T-helper 2 cell (primary cell): Measurements from ENCODE around the gene DLG2.
"Not testable (repeated sequence)": the region's sequence is repeated elsewhere in the genome, so short reads cannot be mapped to it uniquely, and the experiment has no call there.

Experiments
- DNase-seq, 5 experiments: peaks; one replicate each; pipeline versions ENCODE4 v3.0.0 to v3.0.0-alpha.2; 2012 to 2022

DLG2 gene

GRCh38 chr11:85438328-85438727 lies 188.8 kb downstream of the DLG2 start:
- DNase-seq, result no peak

GRCh38 chr11:85431319-85431718 lies 195.8 kb downstream of the DLG2 start:
- no peak for DNase-seq

- no peak for DNase-seq
Observed at GRCh38 chr11:85423794-85424193, 203.3 kb downstream of the DLG2 start.

- no peak for DNase-seq
Observed at GRCh38 chr11:85423316-85423715, 203.8 kb downstream of the DLG2 start.

- DNase-seq, result no peak
Observed at GRCh38 chr11:85414175-85414574, 213.0 kb downstream of the DLG2 start.

GRCh38 chr11:85407648-85408047 lies 219.5 kb downstream of the DLG2 start:
- no peak for DNase-seq

- no peak for DNase-seq
Observed at GRCh38 chr11:85406841-85407240, 220.3 kb downstream of the DLG2 start.

GRCh38 chr11:85406316-85406715 lies 220.8 kb downstream of the DLG2 start:
- no peak for DNase-seq

GRCh38 chr11:85395515-85396055 lies 231.6 kb downstream of the DLG2 start:
- DNase-seq, result not testable (repeated sequence)

- no peak for DNase-seq
Observed at GRCh38 chr11:85394283-85394682, 232.9 kb downstream of the DLG2 start.

- DNase-seq, result no peak
Observed at GRCh38 chr11:85391141-85391540, 236.0 kb downstream of the DLG2 start.

GRCh38 chr11:85385547-85385946 lies 241.6 kb downstream of the DLG2 start:
- no peak for DNase-seq

- no peak for DNase-seq
Observed at GRCh38 chr11:85385111-85385510, 242.0 kb downstream of the DLG2 start.

GRCh38 chr11:85379066-85379465 lies 248.1 kb downstream of the DLG2 start:
- no peak for DNase-seq

GRCh38 chr11:85377901-85378300 lies 249.2 kb downstream of the DLG2 start:
- no peak for DNase-seq

GRCh38 chr11:85359859-85360258 lies 267.3 kb downstream of the DLG2 start:
- DNase-seq, result no peak

GRCh38 chr11:85355921-85356320 lies 271.2 kb downstream of the DLG2 start:
- no peak for DNase-seq

- DNase-seq, result not testable (repeated sequence)
Observed at GRCh38 chr11:85349539-85349938, 277.6 kb downstream of the DLG2 start.

GRCh38 chr11:85348945-85349344 lies 278.2 kb downstream of the DLG2 start:
- no peak for DNase-seq

- DNase-seq, result no peak
Observed at GRCh38 chr11:85347291-85347690, 279.9 kb downstream of the DLG2 start.

- DNase-seq, result no peak
Observed at GRCh38 chr11:85346484-85346883, 280.7 kb downstream of the DLG2 start.

GRCh38 chr11:85340846-85341245 lies 286.3 kb downstream of the DLG2 start:
- not testable (repeated sequence) for DNase-seq

- no peak for DNase-seq
Observed at GRCh38 chr11:85318573-85318972, 308.6 kb downstream of the DLG2 start.

GRCh38 chr11:85316967-85317366 lies 310.2 kb downstream of the DLG2 start:
- peak in 1 of 5 experiments; percentile 19 for DNase-seq

- no peak for DNase-seq
Observed at GRCh38 chr11:85313741-85314140, 313.4 kb downstream of the DLG2 start.
